ENCODE data around the gene NCEH1.

NCEH1 gene

GRCh38 chr3:172649987-172650386, 60.9 kb downstream of the NCEH1 start:
- CTCF ChIA-PET, result interaction anchor here (0.7 kb wide), 1 partner anchor 17 kb away, joined by 3 read pairs; no protein-coding TSS in a partner anchor
- no peak for TF ChIP-seq CTCF (conservative IDR thresholded peaks at IDR 0.05; ENCODE audit: low read depth)
- no peak for DNase-seq (ENCODE audit: low spot score)
- no peak overlapping the region for H3K27ac ChIP-seq
- POLR2A ChIA-PET (ENCODE audit: low non-redundant PET), result no interaction called here

- ChIA-PET CTCF (interaction anchor here (0.6 to 1.6 kb wide), 4 partner anchors 25 to 631 kb away, joined by 3 to 6 read pairs (median 4); no protein-coding TSS in a partner anchor), POLR2A (ENCODE audit: low non-redundant PET) (no interaction called here)
- no peak for TF ChIP-seq CTCF (conservative IDR thresholded peaks at IDR 0.05; ENCODE audit: low read depth)
- DNase-seq (ENCODE audit: low spot score), result no peak
- peak overlapping the region; percentile 45; the same call in 1 of the 2 replicates for H3K27ac ChIP-seq
Measured at GRCh38 chr3:172648747-172649146, 62.1 kb downstream of the NCEH1 start.

DNA sequence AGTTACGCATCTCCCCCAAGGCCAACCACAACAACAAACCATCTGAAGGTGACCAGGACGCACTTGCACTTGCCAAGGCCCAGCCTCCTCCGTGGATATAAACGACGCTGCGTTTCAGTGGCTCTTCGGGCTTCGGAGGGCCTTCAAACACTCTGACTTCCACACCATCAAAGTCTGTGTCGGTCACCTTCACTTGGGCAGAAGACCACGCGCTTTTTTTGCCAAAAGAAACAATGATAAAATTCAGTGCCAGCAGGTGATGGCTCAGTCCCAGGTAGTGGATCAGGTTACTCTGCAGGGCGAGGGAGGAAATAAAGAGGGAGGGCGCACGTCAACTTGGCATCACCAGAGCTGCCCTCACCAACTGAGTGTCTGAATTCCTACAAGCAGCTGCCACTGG, 63.0 kb downstream of the NCEH1 start:
- peak overlapping the region; percentile 58 for H3K27ac ChIP-seq
- no peak for TF ChIP-seq CTCF (conservative IDR thresholded peaks at IDR 0.05; ENCODE audit: low read depth)

DNA sequence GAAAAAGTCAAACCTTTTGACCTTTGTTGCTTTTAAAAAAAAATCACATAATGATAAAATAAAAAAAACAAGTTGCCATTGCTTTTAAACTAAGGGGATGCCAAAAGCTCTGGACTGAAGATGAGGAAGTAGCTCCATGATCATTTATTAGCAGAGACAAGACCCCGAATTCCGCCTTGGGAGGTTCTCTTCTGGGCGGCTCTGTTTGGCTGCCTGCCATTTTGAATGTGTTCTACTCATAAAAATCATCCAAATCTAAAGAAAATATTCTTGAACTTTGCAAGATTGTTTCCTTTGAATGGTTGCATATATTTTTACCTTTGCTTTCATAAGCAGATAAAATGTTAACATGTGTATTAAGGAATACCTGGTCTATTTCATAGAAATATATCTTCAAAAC, 63.8 kb downstream of the NCEH1 start:
- ChIA-PET CTCF (interaction anchor here (0.8 kb wide), 1 partner anchor 24 kb away, joined by 8 read pairs; no protein-coding TSS in a partner anchor), POLR2A (ENCODE audit: low non-redundant PET) (no interaction called here)
- H3K27ac ChIP-seq, result no peak overlapping the region
- no peak for TF ChIP-seq CTCF (conservative IDR thresholded peaks at IDR 0.05; ENCODE audit: low read depth)
- no peak for DNase-seq (ENCODE audit: low spot score)

More for the DNA sequence above, 63.0 kb downstream of the NCEH1 start:
- no peak for DNase-seq (ENCODE audit: low spot score)
- POLR2A ChIA-PET (ENCODE audit: low non-redundant PET), result no interaction called here
- CTCF ChIA-PET, result interaction anchor here (0.6 to 1.2 kb wide), 2 partner anchors 127 to 187 kb away, joined by 5 to 6 read pairs; no protein-coding TSS in a partner anchor

DNA sequence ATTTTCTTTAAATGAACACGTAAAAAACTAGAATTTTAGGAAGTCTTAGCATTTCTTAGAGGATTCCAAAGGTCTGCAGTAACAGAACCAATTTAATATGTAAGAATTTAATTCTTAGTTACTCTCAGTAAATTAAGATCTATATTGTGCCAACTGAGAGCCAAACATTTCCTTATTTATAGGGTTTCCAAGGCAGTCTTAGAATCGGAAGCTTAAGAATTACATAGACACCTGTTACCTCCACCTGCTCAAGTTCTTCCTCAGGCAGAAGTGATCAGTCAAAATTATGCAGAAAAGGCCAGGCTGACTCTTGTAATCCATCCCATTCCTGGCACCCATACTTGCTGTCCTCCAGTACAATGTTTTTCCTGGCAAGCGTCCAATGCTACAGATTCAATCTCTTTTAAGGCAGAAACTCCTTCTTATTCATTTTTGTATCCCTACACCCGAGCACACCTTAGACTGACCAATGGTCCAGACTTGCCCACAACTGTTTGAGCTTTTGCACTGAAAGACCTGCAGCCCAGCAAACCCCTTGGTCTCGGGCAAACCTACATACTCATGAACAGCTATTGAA, 64.3 kb downstream of the NCEH1 start:
- POLR2A ChIA-PET (ENCODE audit: low non-redundant PET), result no interaction called here
- DNase-seq (ENCODE audit: low spot score), result no peak

GRCh38 chr3:172644258-172644657, 66.6 kb downstream of the NCEH1 start:
- TF ChIP-seq CTCF (conservative IDR thresholded peaks at IDR 0.05; ENCODE audit: low read depth), result no peak
- CTCF ChIA-PET, result interaction anchor here (0.6 kb wide), 1 partner anchor 29 kb away, joined by 3 read pairs; no protein-coding TSS in a partner anchor
- DNase-seq (ENCODE audit: low spot score), result no peak
- H3K27ac ChIP-seq, result no peak overlapping the region
- POLR2A ChIA-PET (ENCODE audit: low non-redundant PET), result no interaction called here

More for the DNA sequence above, 64.3 kb downstream of the NCEH1 start:
- no peak for TF ChIP-seq CTCF (conservative IDR thresholded peaks at IDR 0.05; ENCODE audit: low read depth)
- H3K27ac ChIP-seq, result no peak overlapping the region
- CTCF ChIA-PET, result interaction anchor here (0.8 kb wide), 1 partner anchor 24 kb away, joined by 8 read pairs; no protein-coding TSS in a partner anchor

All from RWPE1 (cell line).